HL-60 (cell line): ENCODE data around the gene ZNF501.

Experiments
- DNase-seq, 2 experiments: peaks; one replicate each; pipeline ENCODE4 v3.0.0-alpha.2; 2010 to 2020; ENCODE audit warnings: low read depth in 1 of 2, low spot score in 1 of 2
- H3K27ac ChIP-seq: fragments of 250-450 bp; sonication (Bioruptor Pico); replicated peaks from 2 replicates; pipeline ENCODE4 v1.5.1; 2020; ENCODE audit warnings: mild to moderate bottlenecking, moderate library complexity
- H3K27me3 ChIP-seq: fragments of 250-450 bp; sonication (Bioruptor Pico); 2 replicates; pipeline ENCODE4 v1.5.1; 2021; ENCODE audit warnings: mild to moderate bottlenecking, moderate library complexity; ENCODE audit not compliant: insufficient read depth, poor library complexity, severe bottlenecking
- H3K4me3 ChIP-seq: replicated peaks from 2 replicates; pipeline ENCODE4 v1.5.1; 2011; ENCODE audit warnings: mild to moderate bottlenecking, control low read depth, low read length; ENCODE audit not compliant: insufficient read depth
- CTCF ChIP-seq: IDR thresholded peaks from one replicate; pipeline ENCODE4 v1.5.1; 2011; ENCODE audit warnings: low read length, control low read depth, inconsistent platforms; ENCODE audit not compliant: insufficient read depth
- GABPA ChIP-seq: IDR thresholded peaks from 2 replicates; pipeline ENCODE4 v1.6.1; 2012; ENCODE audit warnings: low read depth
- POLR2AphosphoS5 ChIP-seq: IDR thresholded peaks from 2 replicates; pipeline ENCODE4 v1.6.1; 2012; ENCODE audit warnings: low read depth
- REST ChIP-seq: IDR thresholded peaks from 2 replicates; pipeline ENCODE4 v1.6.1; 2012; ENCODE audit warnings: low read depth; ENCODE audit not compliant: insufficient replicate concordance
- SPI1 ChIP-seq: IDR thresholded peaks from 2 replicates; pipeline ENCODE4 v1.6.1; 2012; ENCODE audit warnings: low read depth, mild to moderate bottlenecking, borderline replicate concordance

ZNF501 gene

GRCh38 chr3:44761101-44761423, 31.6 kb downstream of the ZNF501 start:
- Histone ChIP-seq H3K27me3 (no peaks in the 10 kb centered on the region), H3K4me3 (peak overlapping the region; percentile 77), H3K27ac (peak overlapping the region; percentile 81)
- no peak for TF ChIP-seq SPI1
- no peak for TF ChIP-seq GABPA
- TF ChIP-seq CTCF = no peak
- no peak for TF ChIP-seq REST
- TF ChIP-seq POLR2AphosphoS5 = no peak
- peak in 1 of 2 experiments; percentile 1 for DNase-seq

- DNase-seq = peak; percentile 95 to 96
- no peaks in the 10 kb centered on the region for H3K27me3 ChIP-seq
- peak within 1 kb of the TSS; percentile 81 for H3K27ac ChIP-seq
- TF ChIP-seq CTCF (no peak), SPI1 (no peak), GABPA (no peak), POLR2AphosphoS5 (peak; percentile 81; the same call in 1 of the 2 replicates), REST (peak; percentile 47)
- peak within 1 kb of the TSS; percentile 77 for H3K4me3 ChIP-seq
Observed at GRCh38 chr3:44761424-44762169, 32.2 kb downstream of the ZNF501 start, which contains the start of the genes KIAA1143 and KIF15. Gene KIAA1143 (minus strand): TSS chr3:44761619. CDS start chr3:44761602, 17 bp downstream. Gene KIF15 (plus strand): TSS chr3:44761794. CDS start chr3:44761866, 72 bp downstream.

- TF ChIP-seq POLR2AphosphoS5 (no peak), CTCF (no peak), GABPA (no peak), SPI1 (no peak), REST (no peak)
- Histone ChIP-seq H3K27me3 (no peaks in the 10 kb centered on the region), H3K4me3 (peak overlapping the region; percentile 77), H3K27ac (peak overlapping the region; percentile 81)
- peak in 1 of 2 experiments; percentile 2 for DNase-seq
Observed at GRCh38 chr3:44762170-44762677, 32.8 kb downstream of the ZNF501 start.
